GM18951 (cell line): ENCODE measurements around the gene MLLT10.

Experiments
- POLR2A ChIP-seq: IDR thresholded peaks from 4 replicates; pipeline ENCODE4 v1.6.1; 2011; ENCODE audit warnings: mild to moderate bottlenecking; ENCODE audit not compliant: insufficient read length, insufficient read depth; ENCODE audit errors: extremely low read depth
- in situ Hi-C: fragments of 300-500 bp; cut with MboI; formaldehyde crosslinking; loops from one replicate; pipeline ENCODE4 v1.12.0; 2022; ENCODE audit warnings: low sequenced_read_pairs, mixed read lengths, inconsistent platforms; ENCODE audit not compliant: unreplicated experiment

MLLT10 gene

DNA sequence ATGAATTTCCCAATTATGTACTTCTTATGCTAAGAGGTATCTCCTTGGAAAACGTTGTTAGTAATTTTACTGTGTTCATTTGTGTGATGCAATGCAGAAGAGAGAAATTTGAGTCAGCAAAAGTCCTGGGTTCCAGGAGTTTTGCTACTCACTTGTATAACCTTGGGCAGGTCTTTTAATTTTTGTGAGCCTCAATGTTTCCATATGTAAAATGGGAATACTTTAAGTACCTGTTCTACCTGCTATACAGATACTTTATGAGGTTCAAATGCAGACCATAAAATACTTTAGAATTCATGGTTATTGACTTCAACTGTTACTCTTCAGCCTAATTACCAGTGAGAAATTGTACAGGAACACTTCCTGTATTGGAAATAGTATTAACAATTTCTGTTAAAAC, 185.5 kb downstream of the MLLT10 start:
- no peak for TF ChIP-seq POLR2A
- in situ Hi-C loops, result no loop called here

DNA sequence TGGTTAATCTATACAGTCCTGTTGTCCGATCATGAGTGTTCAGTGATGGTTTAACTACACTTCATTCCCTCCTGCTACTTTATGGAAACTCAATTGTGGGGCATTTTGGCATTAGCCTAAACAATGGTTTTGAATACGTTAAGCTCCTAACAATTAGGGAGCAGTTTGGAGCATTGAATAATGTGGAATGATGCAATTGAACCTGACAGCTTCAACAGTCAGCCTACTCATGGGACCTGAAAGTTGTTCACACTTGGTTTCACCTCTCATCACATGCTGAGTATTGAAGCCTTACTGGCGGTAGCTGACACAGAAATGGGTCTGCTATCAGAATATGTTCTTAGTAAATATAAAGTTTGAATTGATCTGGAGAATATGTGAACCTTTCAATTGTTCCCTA, 186.1 kb downstream of the MLLT10 start:
- in situ Hi-C loops, result no loop called here
- no peak for TF ChIP-seq POLR2A

DNA sequence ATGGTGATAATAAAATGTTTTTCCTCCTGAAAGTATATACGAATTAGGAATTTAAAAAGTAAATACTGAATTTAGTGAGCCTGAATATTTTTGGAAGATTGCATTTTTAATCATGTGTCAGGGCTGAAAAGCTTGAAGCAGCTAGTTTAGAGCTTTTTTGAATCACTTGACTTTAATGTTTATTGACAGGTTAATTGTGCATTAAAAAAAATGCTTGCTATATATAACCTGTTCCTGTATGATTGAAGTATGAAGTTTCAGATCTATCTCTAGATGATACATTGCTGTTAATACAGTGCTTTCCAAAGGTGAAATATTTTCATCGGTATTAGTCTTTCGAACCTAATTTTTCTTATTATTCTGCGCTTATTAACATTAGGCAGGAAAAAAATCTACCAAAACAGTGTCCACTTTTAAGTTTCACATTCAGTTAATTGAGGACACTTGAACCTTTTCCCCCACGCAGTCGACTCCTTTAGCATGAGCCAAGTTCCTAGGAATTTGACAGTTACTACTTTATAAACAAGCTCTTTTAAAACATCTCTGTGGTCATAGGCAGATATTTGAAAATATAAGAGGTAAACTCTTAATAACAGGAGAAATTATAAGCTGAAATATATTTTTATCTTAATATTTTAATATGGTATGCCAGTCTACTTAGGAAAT, 187.1 kb downstream of the MLLT10 start:
- no peak for TF ChIP-seq POLR2A
- in situ Hi-C loops, result no loop called here

DNA sequence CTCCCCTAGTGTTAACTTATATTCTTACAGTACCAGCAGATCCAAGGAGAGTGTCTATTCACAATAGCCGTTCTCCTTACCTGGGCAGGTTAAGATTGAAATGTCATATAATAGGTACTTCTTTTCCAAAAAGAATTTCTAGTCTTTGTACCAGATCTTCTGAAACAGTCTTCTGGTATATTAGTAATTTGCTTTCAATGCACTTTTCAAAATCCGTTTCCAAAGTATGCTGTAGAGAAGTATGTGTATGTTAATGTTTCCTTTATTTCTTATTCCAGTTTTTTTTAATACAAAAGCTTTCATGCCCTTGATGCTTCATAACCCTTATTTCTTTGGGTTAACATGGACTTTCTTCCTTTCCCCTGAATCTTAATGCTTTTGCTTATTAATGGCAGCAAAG, 188.2 kb downstream of the MLLT10 start:
- in situ Hi-C loops, result no loop called here
- TF ChIP-seq POLR2A, result no peak

DNA sequence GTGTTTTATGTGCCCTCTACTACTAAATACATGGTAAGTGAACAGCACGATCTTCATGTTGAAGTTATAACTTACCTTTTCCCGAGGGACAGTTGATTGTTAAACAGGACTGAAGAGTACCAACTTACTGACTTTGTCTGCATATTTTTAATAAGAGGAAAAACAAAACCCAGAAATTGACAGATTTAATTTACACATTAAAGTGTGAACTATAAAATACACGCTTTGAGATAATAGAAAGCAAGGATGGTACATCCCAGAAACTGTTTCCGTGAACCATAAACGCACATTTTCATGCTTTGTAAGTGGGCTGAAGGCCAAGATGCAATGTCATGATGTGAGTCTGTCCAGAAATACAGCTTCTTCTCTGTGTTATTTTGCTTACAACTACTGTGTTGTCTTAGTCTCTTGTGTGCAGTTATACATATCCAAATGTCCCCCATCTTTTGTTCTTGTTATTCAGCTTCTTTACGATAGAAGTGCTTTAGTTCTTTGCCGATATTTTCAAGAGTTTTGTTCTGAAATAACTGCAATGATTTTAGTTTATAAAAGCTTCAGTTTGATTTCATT, 190.1 kb downstream of the MLLT10 start:
- in situ Hi-C loops, result no loop called here
- no peak for TF ChIP-seq POLR2A

DNA sequence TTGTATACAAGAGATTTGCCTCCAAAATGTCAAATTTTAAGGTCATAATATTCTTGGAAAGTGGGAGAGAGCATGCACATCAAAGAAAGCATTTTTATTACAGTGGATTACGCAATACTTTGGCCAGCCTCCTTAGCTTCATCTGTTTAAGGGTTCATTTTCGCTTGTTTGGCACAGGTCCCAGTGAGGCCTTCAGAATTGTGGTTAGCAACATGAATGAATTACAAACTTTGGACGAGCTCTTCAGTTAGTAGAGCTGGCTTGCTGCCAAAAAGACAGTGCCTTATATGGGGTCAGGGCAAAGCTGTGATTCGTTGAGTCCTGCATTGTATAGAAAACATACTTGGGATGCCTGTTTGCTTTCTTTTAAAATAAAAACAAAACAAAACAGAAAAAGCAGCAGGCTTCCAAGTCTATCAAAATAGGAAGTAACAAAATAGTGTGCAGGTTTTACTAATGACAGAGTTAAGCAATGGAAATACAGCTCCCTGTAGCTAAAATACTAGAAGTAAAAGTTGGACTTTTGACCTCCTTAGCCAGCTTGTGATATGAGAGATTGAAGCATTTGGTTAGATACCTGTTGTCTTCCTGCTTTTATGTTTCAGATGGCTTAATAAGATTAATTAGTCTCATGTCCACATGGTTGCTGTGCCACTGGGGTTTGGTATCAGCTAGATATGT, 190.8 kb downstream of the MLLT10 start:
- TF ChIP-seq POLR2A, result no peak
- in situ Hi-C loops, result loop anchor here (25.0 kb wide), 1 partner anchor 438 kb away; no protein-coding TSS in a partner anchor

DNA sequence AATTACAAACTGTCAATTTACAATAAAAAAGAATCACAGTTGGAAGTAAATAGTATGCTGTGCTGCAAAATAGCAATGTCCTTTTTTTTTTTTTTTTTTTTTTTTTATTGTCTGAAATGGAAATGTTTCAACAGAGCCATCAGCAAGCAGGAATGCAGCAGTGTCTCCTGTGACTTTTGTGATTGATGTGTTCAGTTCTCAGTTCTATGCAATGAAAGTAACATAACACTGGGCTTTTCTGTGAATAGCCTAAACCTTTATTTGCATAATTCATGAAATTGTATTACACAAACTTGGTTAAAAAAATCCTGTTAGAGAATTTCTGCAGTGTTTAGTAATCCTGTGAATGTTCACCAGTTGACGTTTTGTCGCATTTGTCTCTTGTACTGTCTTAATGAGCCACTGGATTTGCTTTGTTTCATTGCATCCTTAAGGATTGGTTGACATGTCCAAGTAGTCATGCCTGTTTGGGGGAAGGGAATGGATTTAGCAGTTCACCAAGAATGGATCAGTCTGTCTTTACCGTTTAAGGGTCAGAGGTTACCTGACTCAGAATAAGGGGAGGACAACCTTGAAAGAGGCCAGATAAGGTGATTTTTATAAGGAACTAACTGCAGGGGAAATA, 192.7 kb downstream of the MLLT10 start:
- in situ Hi-C loops, result loop anchor here (25.0 kb wide), 1 partner anchor 439 kb away; no protein-coding TSS in a partner anchor

DNA sequence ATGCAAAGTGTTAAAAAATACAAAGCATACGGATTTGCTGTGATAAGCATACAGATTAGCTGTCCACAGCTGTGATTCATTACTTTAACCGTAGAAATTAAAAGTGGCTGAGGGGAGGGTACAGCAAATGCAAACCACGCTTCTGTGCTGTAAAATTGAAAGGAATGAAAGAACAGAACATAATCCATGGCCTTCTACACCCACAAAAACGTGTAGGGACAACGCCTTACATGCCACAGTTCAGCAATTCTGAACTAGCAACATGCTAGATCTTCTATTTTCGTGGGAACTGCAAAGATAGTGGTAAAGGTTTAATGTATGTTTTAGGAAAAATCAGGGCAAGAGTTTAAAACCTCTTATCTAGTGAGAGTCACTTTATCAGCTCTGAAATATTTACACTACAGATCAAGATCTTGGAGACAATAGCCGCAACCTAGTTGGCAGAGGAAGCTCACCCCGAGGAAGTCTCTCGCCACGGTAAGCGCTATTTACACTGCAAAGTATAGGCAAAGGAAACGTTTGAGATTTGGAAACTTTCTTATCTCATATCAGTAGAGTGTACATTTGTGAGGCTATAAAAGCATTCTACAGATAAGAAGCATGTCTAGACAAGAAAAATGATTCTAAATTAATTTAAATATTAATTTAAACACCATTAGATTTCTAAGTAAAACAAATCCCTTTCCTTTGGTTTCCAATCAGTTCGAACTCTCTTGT, 193.6 kb downstream of the MLLT10 start:
- in situ Hi-C loops, result loop anchor here (25.0 kb wide), 1 partner anchor 440 kb away; no protein-coding TSS in a partner anchor
- TF ChIP-seq POLR2A, result no peak

More for the DNA sequence above, 192.7 kb downstream of the MLLT10 start:
- TF ChIP-seq POLR2A, result no peak

DNA sequence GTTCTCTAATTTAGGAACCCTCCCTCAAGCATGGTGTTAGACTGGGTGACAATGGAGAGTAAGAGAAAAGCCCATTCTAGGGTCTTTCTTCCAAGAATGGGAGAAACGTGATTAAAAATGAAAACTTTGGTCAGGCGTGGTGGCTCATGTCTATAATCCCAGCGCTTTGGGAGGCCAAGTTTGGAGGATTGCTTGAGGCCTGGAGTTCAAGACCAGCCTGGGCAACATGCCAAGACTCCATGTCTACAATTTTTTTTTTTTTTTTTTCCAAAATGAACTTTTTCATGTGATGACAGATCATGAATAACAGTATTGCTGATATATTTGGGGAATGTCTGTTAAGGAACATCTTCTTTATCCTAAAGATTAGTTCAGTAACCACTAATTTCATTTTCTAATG, 194.6 kb downstream of the MLLT10 start:
- in situ Hi-C loops, result loop anchor here (25.0 kb wide), 1 partner anchor 441 kb away; no protein-coding TSS in a partner anchor
- TF ChIP-seq POLR2A, result no peak

DNA sequence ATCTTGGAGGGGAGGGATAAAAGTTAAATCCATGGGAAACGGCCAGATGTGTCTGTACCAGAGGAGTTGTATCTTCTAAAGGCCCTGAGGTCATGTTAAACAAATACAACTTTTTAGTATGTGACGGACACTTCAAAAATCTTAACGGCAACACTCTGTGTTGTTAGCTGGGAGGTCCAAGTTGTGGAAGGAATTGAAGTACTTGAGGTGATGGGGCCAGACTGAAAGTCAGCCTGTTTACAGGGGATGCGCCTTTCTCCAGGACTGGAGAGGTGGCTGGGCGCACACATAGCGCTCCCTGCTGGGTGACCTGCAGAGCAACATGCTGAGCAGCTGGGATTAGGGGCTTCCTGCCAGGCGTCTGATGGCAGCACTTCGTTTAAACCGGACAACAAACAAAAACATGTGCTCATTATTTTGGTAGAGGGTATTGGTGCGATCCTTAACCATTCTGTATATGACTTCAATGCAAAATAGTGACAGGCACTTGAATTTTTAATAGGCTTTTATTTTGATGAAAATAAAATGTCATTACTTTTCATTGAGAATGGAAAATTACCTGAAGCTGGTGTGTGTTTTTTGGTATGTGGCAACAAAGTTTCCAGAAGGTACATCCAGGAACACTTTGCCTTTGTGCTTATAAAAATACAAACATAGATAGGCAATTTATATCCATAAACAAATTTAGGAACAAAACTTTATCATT, 198.2 kb downstream of the MLLT10 start:
- TF ChIP-seq POLR2A, result no peak
- in situ Hi-C loops, result loop anchor here (10.0 to 25.0 kb wide), 2 partner anchors 237 to 445 kb away; no protein-coding TSS in a partner anchor

DNA sequence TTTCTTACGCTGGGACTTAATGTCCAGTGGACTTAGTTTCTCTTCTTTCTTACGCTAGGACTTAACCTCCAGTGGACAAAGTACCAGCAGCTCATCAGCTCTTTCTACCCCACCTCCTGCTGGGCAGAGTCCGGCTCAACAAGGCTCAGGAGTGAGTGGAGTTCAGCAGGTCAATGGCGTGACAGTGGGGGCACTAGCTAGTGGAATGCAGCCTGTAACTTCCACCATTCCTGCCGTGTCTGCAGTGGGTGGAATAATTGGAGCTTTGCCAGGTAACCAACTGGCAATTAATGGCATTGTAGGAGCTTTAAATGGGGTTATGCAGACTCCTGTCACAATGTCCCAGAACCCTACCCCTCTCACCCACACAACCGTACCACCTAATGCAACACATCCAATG, 199.7 kb downstream of the MLLT10 start:
- in situ Hi-C loops, result loop anchor here (10.0 to 25.0 kb wide), 2 partner anchors 239 to 446 kb away; no protein-coding TSS in a partner anchor
- TF ChIP-seq POLR2A, result no peak

DNA sequence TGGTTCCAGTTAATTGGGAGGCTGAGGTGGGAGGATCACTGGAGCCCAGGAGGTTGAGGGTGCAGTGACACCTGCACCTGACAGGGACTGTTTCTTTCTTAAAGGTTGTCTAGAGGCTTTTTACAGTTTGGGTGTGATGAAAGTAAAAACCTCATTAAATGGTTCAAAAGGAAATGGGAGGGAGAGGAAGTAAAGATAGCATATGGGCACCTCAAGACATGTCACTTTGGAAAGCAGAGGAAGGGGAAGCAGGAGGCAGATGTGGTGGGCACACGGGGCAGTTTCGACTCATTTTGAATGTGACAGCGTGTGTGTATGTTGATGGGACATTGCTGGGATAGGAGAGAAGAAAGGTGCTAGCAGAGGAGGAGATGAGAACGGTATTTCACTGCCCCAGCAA, 203.1 kb downstream of the MLLT10 start:
- no peak for TF ChIP-seq POLR2A
- in situ Hi-C loops, result loop anchor here (10.0 to 25.0 kb wide), 2 partner anchors 242 to 450 kb away; no protein-coding TSS in a partner anchor
